HG03469 (cell line): ENCODE measurements around the gene WNT7A.

Source experiments
- ATAC-seq: cut with Tn5 transposase; IDR thresholded peaks from one replicate; pipeline ENCODE4 v1.9.1; 2021; ENCODE audit warnings: mild to moderate bottlenecking, moderate library complexity, moderate number of reproducible peaks; ENCODE audit not compliant: unreplicated experiment

Gene WNT7A

GRCh38 chr3:13776253-13777050 is 103.4 kb downstream of the WNT7A start:
- ATAC-seq = no peak

- no peak for ATAC-seq
These were observed 106.8 kb downstream of the WNT7A start for GRCh38 chr3:13772885-13773745.

- no peak for ATAC-seq
These were observed 107.5 kb downstream of the WNT7A start for GRCh38 chr3:13772321-13772745.

GRCh38 chr3:13771496-13771895 is 108.4 kb downstream of the WNT7A start:
- no peak for ATAC-seq

- ATAC-seq = no peak
These were observed 109.4 kb downstream of the WNT7A start for GRCh38 chr3:13770170-13771169.

- ATAC-seq = no peak
These were observed 110.4 kb downstream of the WNT7A start for GRCh38 chr3:13769422-13769821.

- ATAC-seq = no peak
These were observed 111.4 kb downstream of the WNT7A start for GRCh38 chr3:13768453-13768852.

- ATAC-seq = no peak
These were observed 112.0 kb downstream of the WNT7A start for GRCh38 chr3:13767896-13768295.

- ATAC-seq = no peak
These were observed 112.8 kb downstream of the WNT7A start for GRCh38 chr3:13767030-13767429.
